ENCODE results near the gene ANKRD53. TPM values are rescaled to one million over a fixed set of nuclear protein-coding genes. Genes with fewer than 3 reads are reported as not detected.
A peak's percentile ranks its signal among the peaks of the same experiment; 100 is the strongest.

The ANKRD53 gene
- polyA plus RNA-seq, 2 donors: 0.35 to 1.0 TPM

GRCh38 chr2:70988151-70988550 is 9.7 kb downstream of the ANKRD53 start:
- 54 to 61% methylated on average over 4 of the region's 4 CpGs for WGBS, 2 donors
- H3K4me3 ChIP-seq (ENCODE audit: low read depth in 1 of 2, low read length in 2 of 2): no peak overlapping the region
- peaks cover 7 to 49% of the 10 kb centered on the region in 2 donors for H3K36me3 ChIP-seq (ENCODE audit: control insufficient read depth in 2 of 2, insufficient read depth in 2 of 2, low read length in 1 of 2)
- H3K27me3 ChIP-seq (ENCODE audit: control insufficient read depth in 1 of 2, insufficient read depth in 2 of 2, low read length in 2 of 2): no peaks in the 10 kb centered on the region
- no peaks in the 10 kb centered on the region for H3K9me3 ChIP-seq (ENCODE audit: control insufficient read depth in 2 of 2, insufficient read depth in 1 of 2, low read depth in 1 of 2, low read length in 1 of 2)
- H3K4me1 ChIP-seq (ENCODE audit: control insufficient read depth in 2 of 2, insufficient read depth in 2 of 2, low read length in 1 of 2): peaks cover 3 to 8% of the 10 kb centered on the region in 2 donors
- H3K27ac ChIP-seq (ENCODE audit: low read depth in 2 of 2, low read length in 1 of 2): no peak overlapping the region

GRCh38 chr2:70988726-70989648 is 10.6 kb downstream of the ANKRD53 start:
- no peaks in the 10 kb centered on the region for H3K9me3 ChIP-seq (ENCODE audit: control insufficient read depth in 2 of 2, insufficient read depth in 1 of 2, low read depth in 1 of 2, low read length in 1 of 2)
- WGBS, 2 donors: 91% methylated on average over 16 of the region's 16 CpGs
- no peaks in the 10 kb centered on the region for H3K27me3 ChIP-seq (ENCODE audit: control insufficient read depth in 1 of 2, insufficient read depth in 2 of 2, low read length in 2 of 2)
- no peak overlapping the region for H3K4me3 ChIP-seq (ENCODE audit: low read depth in 1 of 2, low read length in 2 of 2)
- no peak overlapping the region for H3K27ac ChIP-seq (ENCODE audit: low read depth in 2 of 2, low read length in 1 of 2)
- H3K36me3 ChIP-seq (ENCODE audit: control insufficient read depth in 2 of 2, insufficient read depth in 2 of 2, low read length in 1 of 2): peaks cover 7 to 49% of the 10 kb centered on the region in 2 donors
- peaks cover 9 to 10% of the 10 kb centered on the region in 2 donors for H3K4me1 ChIP-seq (ENCODE audit: control insufficient read depth in 2 of 2, insufficient read depth in 2 of 2, low read length in 1 of 2)

GRCh38 chr2:70990216-70990615 is 11.8 kb downstream of the ANKRD53 start:
- H3K4me3 ChIP-seq (ENCODE audit: low read depth in 1 of 2, low read length in 2 of 2): no peak overlapping the region
- H3K27ac ChIP-seq (ENCODE audit: low read depth in 2 of 2, low read length in 1 of 2): no peak overlapping the region
- 69 to 79% methylated on average over 5 of the region's 5 CpGs for WGBS, 2 donors
- H3K27me3 ChIP-seq (ENCODE audit: control insufficient read depth in 1 of 2, insufficient read depth in 2 of 2, low read length in 2 of 2): no peaks in the 10 kb centered on the region
- no peaks in the 10 kb centered on the region for H3K9me3 ChIP-seq (ENCODE audit: control insufficient read depth in 2 of 2, insufficient read depth in 1 of 2, low read depth in 1 of 2, low read length in 1 of 2)
- peaks cover 6 to 9% of the 10 kb centered on the region in 2 donors for H3K4me1 ChIP-seq (ENCODE audit: control insufficient read depth in 2 of 2, insufficient read depth in 2 of 2, low read length in 1 of 2)
- peaks cover 7 to 49% of the 10 kb centered on the region in 2 donors for H3K36me3 ChIP-seq (ENCODE audit: control insufficient read depth in 2 of 2, insufficient read depth in 2 of 2, low read length in 1 of 2)

DNA sequence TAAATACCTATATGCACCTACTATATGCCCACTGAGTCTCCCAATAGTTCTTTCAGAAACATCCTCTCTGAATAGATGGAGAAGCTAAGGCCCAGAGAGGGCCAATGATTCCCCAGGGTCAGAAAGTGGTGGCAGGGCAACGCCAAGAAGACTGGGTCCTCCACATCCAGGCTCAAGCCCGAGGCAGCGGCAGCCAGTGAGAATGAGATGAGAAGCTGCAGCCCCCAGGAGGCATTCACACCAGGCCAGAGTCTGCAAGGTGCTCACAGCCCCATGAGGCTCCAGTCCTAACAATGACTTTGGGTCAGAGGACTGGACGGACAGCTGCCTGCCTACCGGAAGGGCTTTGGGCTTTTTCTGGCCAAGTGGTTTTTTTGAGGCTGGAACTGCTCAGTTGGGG is 12.7 kb downstream of the ANKRD53 start:
- 83 to 91% methylated on average over 5 of the region's 5 CpGs for WGBS, 2 donors
- H3K4me3 ChIP-seq (ENCODE audit: low read depth in 1 of 2, low read length in 2 of 2): no peak overlapping the region
- no peaks in the 10 kb centered on the region for H3K9me3 ChIP-seq (ENCODE audit: control insufficient read depth in 2 of 2, insufficient read depth in 1 of 2, low read depth in 1 of 2, low read length in 1 of 2)
- peaks cover 6 to 9% of the 10 kb centered on the region in 2 donors for H3K4me1 ChIP-seq (ENCODE audit: control insufficient read depth in 2 of 2, insufficient read depth in 2 of 2, low read length in 1 of 2)
- no peak overlapping the region for H3K27ac ChIP-seq (ENCODE audit: low read depth in 2 of 2, low read length in 1 of 2)
- H3K27me3 ChIP-seq (ENCODE audit: control insufficient read depth in 1 of 2, insufficient read depth in 2 of 2, low read length in 2 of 2): no peaks in the 10 kb centered on the region
- H3K36me3 ChIP-seq (ENCODE audit: control insufficient read depth in 2 of 2, insufficient read depth in 2 of 2, low read length in 1 of 2): peaks cover 7 to 43% of the 10 kb centered on the region in 2 donors

DNA sequence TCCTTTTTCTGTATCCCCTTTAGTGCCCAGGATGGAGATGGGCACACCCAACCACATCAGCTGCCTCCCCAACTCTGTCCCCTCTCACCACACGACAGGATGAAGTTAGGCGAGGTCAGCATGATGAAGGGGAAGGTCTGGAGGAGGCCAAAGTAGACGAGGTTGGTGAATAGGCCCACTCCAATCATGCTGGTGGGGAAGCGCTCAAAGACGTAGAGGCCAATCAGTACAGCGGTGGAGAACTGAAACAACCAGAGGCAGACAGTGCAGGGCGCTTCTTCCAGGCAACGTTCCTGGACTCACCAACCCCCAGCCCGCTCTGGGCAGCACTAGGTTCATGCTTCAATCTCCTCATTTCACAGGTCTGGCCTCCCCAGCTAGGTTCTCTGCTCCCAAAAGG is 13.3 kb downstream of the ANKRD53 start:
- Histone ChIP-seq H3K27ac (ENCODE audit: low read depth in 2 of 2, low read length in 1 of 2) (no peak overlapping the region), H3K9me3 (ENCODE audit: control insufficient read depth in 2 of 2, insufficient read depth in 1 of 2, low read depth in 1 of 2, low read length in 1 of 2) (no peaks in the 10 kb centered on the region), H3K27me3 (ENCODE audit: control insufficient read depth in 1 of 2, insufficient read depth in 2 of 2, low read length in 2 of 2) (no peaks in the 10 kb centered on the region), H3K36me3 (ENCODE audit: control insufficient read depth in 2 of 2, insufficient read depth in 2 of 2, low read length in 1 of 2) (peaks cover 7 to 39% of the 10 kb centered on the region in 2 donors), H3K4me3 (ENCODE audit: low read depth in 1 of 2, low read length in 2 of 2) (no peak overlapping the region), H3K4me1 (ENCODE audit: control insufficient read depth in 2 of 2, insufficient read depth in 2 of 2, low read length in 1 of 2) (peaks cover 6 to 9% of the 10 kb centered on the region in 2 donors)
- WGBS, 2 donors: 90% methylated on average over 9 of the region's 9 CpGs

DNA sequence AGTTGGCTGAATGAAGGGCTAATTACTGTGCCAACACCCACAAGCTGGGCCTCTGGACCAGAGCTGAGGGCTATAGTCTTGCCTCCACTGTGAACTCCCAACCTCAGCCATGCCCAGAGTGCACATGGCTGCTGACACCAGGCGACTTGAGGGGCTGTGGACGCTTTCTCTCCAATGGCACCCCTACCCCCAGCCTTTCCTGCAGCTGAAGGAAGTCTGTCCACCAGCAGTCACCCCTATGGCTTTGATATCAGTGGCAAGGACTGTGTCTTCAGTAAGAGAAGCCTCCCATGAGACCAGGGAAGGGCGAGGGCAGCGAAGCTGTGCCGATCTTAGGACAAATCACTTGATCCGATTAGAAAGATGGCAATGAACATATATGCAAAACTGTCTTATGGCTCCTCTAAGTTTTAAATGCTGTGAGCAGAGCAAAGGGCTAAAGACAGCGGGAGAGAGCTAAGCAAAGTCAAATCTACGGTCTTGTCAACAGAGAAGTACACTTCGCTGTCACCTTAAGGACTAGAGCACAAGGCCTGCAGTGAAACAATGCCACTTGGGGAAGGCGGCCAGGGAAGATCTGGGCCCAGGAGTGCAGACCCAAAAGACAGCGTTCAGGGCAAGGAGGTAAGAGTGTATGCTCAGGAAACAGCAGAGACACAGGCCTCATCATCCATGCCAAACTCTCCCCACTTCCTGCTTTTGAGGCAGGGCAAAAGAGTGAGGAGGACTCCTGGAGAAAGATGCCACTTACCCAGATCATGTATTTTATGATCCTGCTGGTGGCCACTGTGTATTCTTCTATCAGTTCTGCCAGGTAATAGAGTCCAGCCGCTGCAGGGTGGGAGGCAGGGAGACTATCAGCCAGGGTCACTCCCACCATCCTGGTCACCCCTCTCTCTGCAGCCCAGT is 14.8 kb downstream of the ANKRD53 start:
- no peaks in the 10 kb centered on the region for H3K27me3 ChIP-seq (ENCODE audit: control insufficient read depth in 1 of 2, insufficient read depth in 2 of 2, low read length in 2 of 2)
- H3K4me3 ChIP-seq (ENCODE audit: low read depth in 1 of 2, low read length in 2 of 2): peak overlapping the region; percentile 77 to 95
- H3K9me3 ChIP-seq (ENCODE audit: control insufficient read depth in 2 of 2, insufficient read depth in 1 of 2, low read depth in 1 of 2, low read length in 1 of 2): no peaks in the 10 kb centered on the region
- H3K4me1 ChIP-seq (ENCODE audit: control insufficient read depth in 2 of 2, insufficient read depth in 2 of 2, low read length in 1 of 2): peaks cover 6 to 9% of the 10 kb centered on the region in 2 donors
- WGBS, 2 donors: 84 to 90% methylated on average over 12 of the region's 12 CpGs
- peaks cover 7 to 32% of the 10 kb centered on the region in 2 donors for H3K36me3 ChIP-seq (ENCODE audit: control insufficient read depth in 2 of 2, insufficient read depth in 2 of 2, low read length in 1 of 2)
- H3K27ac ChIP-seq (ENCODE audit: low read depth in 2 of 2, low read length in 1 of 2): no peak overlapping the region

DNA sequence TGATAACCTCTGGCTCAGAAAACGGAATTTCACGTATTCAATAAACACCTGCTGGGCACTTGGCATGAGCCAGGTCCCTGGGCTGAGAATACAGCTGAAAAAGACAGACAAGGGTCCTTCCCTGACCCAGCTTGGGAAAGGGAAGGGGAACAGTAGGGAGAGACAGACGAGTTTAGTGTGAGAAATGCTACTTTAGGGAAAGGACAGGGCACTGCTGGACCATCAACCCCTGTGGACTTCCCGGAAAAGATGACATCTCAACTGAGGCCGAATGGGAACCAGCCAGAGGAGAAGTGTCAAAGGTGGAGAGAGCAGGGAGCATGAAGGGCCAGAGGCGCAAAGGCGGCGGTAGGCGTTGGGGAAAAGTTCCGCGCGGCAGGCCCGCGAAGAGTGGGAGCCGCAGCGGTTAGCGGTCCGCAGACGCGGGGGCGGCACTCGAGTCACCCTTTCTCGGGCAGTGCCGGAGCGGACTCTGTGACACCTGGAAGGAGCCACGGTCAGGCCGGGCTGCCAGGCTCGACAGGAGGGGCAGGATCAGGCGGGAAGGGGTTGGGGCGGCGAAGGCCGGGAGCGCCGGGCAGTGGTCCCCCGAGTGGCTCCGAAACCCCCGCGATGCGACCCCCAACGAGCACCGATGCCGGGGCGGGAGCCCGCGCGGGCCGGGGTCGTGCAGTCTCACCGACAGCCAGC is 15.7 kb downstream of the ANKRD53 start:
- peaks cover 7 to 24% of the 10 kb centered on the region in 2 donors for H3K36me3 ChIP-seq (ENCODE audit: control insufficient read depth in 2 of 2, insufficient read depth in 2 of 2, low read length in 1 of 2)
- WGBS, 2 donors: 1% methylated on average over 34 to 49 of the region's 49 CpGs
- H3K4me1 ChIP-seq (ENCODE audit: control insufficient read depth in 2 of 2, insufficient read depth in 2 of 2, low read length in 1 of 2): peaks cover 6 to 9% of the 10 kb centered on the region in 2 donors
- H3K4me3 ChIP-seq (ENCODE audit: low read depth in 1 of 2, low read length in 2 of 2): peak overlapping the region; percentile 77 to 95
- no peaks in the 10 kb centered on the region for H3K9me3 ChIP-seq (ENCODE audit: control insufficient read depth in 2 of 2, insufficient read depth in 1 of 2, low read depth in 1 of 2, low read length in 1 of 2)
- no peaks in the 10 kb centered on the region for H3K27me3 ChIP-seq (ENCODE audit: control insufficient read depth in 1 of 2, insufficient read depth in 2 of 2, low read length in 2 of 2)
- H3K27ac ChIP-seq (ENCODE audit: low read depth in 2 of 2, low read length in 1 of 2): peak overlapping the region; percentile 51 to 72

GRCh38 chr2:70994699-70995425 is 16.4 kb downstream of the ANKRD53 start, which contains the start of gene TEX261:
Gene TEX261, minus strand, starts transcription at chr2:70994873. Its CDS starts 116 bp downstream, at chr2:70994757.
- peak within 1 kb of the TSS; percentile 65 to 72 for H3K27ac ChIP-seq (ENCODE audit: low read depth in 2 of 2, low read length in 1 of 2)
- peak within 1 kb of the TSS; percentile 77 to 95 for H3K4me3 ChIP-seq (ENCODE audit: low read depth in 1 of 2, low read length in 2 of 2)
- WGBS, 2 donors: 0% methylated on average over 61 to 65 of the region's 65 CpGs
- peaks cover 6 to 9% of the 10 kb centered on the region in 2 donors for H3K4me1 ChIP-seq (ENCODE audit: control insufficient read depth in 2 of 2, insufficient read depth in 2 of 2, low read length in 1 of 2)
- no peaks in the 10 kb centered on the region for H3K9me3 ChIP-seq (ENCODE audit: control insufficient read depth in 2 of 2, insufficient read depth in 1 of 2, low read depth in 1 of 2, low read length in 1 of 2)
- H3K27me3 ChIP-seq (ENCODE audit: control insufficient read depth in 1 of 2, insufficient read depth in 2 of 2, low read length in 2 of 2): no peaks in the 10 kb centered on the region
- peaks cover 7 to 20% of the 10 kb centered on the region in 2 donors for H3K36me3 ChIP-seq (ENCODE audit: control insufficient read depth in 2 of 2, insufficient read depth in 2 of 2, low read length in 1 of 2)
